ENCODE data around the gene TNFRSF14. TPM values are rescaled to one million over a fixed set of nuclear protein-coding genes. Genes with fewer than 3 reads are reported as not detected.
A peak's percentile ranks its signal among the peaks of the same experiment; 100 is the strongest.

Gene TNFRSF14
- total and polyA plus RNA-seq, 9 of the 15 experiments (the other 6 are each of a cell fraction or from before 2014, with no cell fraction given), result 0.11 to 2.3 (median 0.68) TPM; not detected in 2

DNA sequence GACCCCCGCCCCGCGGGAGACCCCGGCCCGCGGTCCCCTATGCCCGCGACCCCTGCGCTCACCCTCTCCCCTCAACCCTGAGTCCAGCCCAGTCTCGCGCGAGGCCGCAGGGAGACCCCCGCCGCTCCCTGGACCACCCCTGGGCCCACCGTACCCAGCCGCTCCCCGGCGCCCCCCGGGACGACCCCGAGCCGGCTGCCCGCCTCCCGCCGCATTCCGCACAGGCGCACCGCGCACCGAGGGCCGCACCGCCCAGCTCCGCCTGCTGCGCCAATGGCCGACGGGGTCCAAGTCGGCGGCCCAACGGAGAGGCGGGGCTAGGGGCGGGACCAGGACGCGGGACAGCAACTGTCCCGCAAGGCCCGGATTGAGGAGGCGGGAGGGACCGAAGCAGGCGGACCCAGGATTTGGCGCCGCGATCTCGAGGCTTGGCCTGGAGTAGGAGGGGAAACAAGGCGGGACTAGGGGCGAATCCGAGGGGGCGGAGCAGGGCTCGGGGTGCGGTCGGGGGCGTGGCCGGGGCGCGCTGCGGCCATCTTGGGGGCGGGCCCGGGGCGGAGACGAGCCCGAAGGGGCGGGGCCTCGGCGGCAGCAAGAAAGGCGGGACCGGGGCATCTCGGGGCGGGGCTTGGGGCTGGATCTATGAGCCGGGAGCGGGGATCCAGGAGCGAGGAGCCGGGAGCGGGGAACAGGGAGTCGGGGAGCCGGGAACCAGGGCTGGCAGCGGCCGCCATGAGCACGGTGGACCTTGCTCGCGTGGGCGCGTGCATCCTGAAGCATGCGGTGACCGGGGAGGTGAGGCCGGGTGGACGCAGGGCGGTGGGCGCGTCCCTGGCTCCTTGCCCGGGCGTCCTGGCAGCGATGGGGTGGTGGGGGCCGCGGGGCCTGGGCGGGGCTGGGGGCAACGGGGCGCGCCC lies 30.2 kb downstream of the TNFRSF14 start, which contains the start of gene PRXL2B (continued):
- TF ChIP-seq, protein P1, sequence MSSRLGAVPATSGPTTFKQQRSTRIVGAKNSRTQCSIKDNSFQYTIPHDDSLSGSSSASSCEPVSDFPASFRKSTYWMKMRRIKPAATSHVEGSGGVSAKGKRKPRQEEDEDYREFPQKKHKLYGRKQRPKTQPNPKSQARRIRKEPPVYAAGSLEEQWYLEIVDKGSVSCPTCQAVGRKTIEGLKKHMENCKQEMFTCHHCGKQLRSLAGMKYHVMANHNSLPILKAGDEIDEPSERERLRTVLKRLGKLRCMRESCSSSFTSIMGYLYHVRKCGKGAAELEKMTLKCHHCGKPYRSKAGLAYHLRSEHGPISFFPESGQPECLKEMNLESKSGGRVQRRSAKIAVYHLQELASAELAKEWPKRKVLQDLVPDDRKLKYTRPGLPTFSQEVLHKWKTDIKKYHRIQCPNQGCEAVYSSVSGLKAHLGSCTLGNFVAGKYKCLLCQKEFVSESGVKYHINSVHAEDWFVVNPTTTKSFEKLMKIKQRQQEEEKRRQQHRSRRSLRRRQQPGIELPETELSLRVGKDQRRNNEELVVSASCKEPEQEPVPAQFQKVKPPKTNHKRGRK (tag; IDR thresholded peaks at IDR 0.05), result no peak
- TF ChIP-seq ZNF146 (CRISPR knock-in tag; IDR thresholded peaks at IDR 0.05; ENCODE audit: unreplicated experiment) (no peak), TEAD1 (CRISPR knock-in tag; IDR thresholded peaks at IDR 0.05) (peak in 1 of 2 experiments; percentile 89; a peak in 1 of 4 replicates), ZNF445 (CRISPR knock-in tag; IDR thresholded peaks at IDR 0.05; ENCODE audit: low read depth) (no peak), MEF2D (tag; conservative IDR thresholded peaks at IDR 0.05; ENCODE audit: low read depth) (no peak), SREBF2 (CRISPR knock-in tag; IDR thresholded peaks at IDR 0.05) (no peak), ZNF263 (CRISPR knock-in tag; IDR thresholded peaks at IDR 0.05; ENCODE audit: borderline replicate concordance) (no peak), ZBTB8A (IDR thresholded peaks at IDR 0.05; ENCODE audit: partially characterized antibody) (no peak), ZNF174 (CRISPR knock-in tag; IDR thresholded peaks at IDR 0.05) (no peak), HNRNPLL (IDR thresholded peaks at IDR 0.05; ENCODE audit: low read depth, low read length, poor library complexity, severe bottlenecking) (peak; percentile 83), ZNF282 (CRISPR knock-in tag; IDR thresholded peaks at IDR 0.05) (no peak), RB1 (IDR thresholded peaks at IDR 0.05; ENCODE audit: low read depth) (peak; percentile 83), PML (IDR thresholded peaks at IDR 0.05; ENCODE audit: low read length) (no peak), RFX1 (IDR thresholded peaks at IDR 0.05) (no peak), ATF7 (IDR thresholded peaks at IDR 0.05) (peak; percentile 64)
- TF ChIP-seq, protein P2, sequence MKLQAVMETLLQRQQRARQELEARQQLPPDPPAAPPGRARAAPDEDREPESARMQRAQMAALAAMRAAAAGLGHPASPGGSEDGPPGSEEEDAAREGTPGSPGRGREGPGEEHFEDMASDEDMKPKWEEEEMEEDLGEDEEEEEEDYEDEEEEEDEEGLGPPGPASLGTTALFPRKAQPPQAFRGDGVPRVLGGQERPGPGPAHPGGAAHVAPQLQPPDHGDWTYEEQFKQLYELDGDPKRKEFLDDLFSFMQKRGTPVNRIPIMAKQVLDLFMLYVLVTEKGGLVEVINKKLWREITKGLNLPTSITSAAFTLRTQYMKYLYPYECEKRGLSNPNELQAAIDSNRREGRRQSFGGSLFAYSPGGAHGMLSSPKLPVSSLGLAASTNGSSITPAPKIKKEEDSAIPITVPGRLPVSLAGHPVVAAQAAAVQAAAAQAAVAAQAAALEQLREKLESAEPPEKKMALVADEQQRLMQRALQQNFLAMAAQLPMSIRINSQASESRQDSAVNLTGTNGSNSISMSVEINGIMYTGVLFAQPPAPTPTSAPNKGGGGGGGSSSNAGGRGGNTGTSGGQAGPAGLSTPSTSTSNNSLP (IDR thresholded peaks at IDR 0.05; ENCODE audit: borderline replicate concordance, low read depth, low read length), result no peak
